Measurements from ENCODE around the gene NKX6-1.

Gene NKX6-1

DNA sequence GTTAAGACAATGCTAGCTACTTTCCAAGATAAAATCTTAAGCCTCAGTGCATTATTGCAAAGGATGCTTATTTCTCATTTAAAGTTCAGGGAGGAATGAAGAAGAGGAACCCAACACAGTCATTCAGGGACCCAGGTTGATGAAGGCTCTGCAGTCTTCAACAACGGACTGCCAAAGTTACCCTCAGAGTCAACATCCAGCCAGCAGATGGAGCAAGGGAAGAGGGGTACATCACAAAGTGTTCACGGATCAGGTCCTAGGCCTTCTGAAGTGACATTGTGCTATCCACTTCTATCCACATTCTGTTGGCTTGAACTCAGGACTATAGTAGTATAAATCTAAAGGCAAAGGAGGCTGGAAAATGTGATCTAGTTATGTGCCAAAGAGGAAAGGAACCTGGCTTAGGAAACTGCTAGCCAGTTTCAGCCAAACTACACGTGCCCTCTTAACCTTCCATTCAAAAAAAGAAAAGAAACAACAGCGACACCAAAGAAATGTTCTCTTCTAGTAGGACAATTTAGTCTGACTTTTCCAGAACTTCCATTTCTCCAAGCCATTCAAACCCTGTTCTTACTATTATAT is 28.8 kb downstream of the NKX6-1 start:
- no peak for ATAC-seq
- no peaks in the 10 kb centered on the region for H3K9me3 Mint-ChIP-seq
- H3K27me3 Mint-ChIP-seq = peaks cover 32% of the 10 kb centered on the region
- no peaks in the 10 kb centered on the region for H3K4me1 Mint-ChIP-seq
- H3K27ac Mint-ChIP-seq = no peak overlapping the region
- no peak overlapping the region for H3K4me3 Mint-ChIP-seq
- DNase-seq = no peak

DNA sequence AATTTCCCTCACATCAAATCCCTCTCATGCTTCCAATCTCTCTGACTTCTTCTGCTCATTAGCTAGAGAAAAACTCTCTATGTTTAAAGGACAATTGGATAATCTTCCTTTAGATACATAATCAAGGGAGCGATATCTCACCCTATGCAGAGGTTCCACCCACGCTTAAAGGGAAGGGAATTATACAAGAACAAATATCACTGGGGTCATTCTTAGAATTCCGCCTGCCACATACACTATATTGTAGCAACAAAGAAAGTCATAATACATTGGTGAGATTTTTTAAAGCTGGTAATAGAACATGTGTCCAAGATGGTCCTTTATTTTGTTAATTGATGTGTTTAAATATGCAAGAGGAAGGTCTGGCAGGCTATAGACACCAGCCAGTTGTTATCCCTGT is 31.5 kb downstream of the NKX6-1 start:
- H3K27me3 Mint-ChIP-seq = peaks cover 14% of the 10 kb centered on the region
- ATAC-seq = no peak
- no peak for DNase-seq
- H3K4me3 Mint-ChIP-seq = no peak overlapping the region
- H3K27ac Mint-ChIP-seq = no peak overlapping the region
- peaks cover 0 to 6% of the 10 kb centered on the region in 2 donors for H3K9me3 Mint-ChIP-seq
- no peaks in the 10 kb centered on the region for H3K4me1 Mint-ChIP-seq

DNA sequence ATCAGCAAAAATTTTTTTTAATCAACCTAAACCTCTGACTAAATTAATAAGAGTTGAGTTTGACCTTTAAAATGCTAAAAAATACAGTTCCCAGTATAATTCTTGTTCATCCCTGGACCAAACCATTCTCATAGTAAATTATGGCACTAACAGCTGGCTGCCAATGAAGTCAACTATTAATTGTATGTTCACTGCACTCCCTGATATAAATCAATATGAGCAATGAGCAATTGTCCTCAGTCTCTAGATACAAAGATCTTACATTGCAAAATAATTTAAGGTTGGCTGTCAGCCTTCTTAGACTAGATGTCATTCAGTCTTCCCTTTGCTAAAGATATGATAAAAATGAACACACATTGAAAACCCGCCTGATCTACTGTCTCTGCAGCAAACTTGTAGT is 39.3 kb downstream of the NKX6-1 start:
- Mint-ChIP-seq H3K4me1 (no peaks in the 10 kb centered on the region), H3K27me3 (peaks cover 23% of the 10 kb centered on the region), H3K4me3 (no peak overlapping the region), H3K27ac (no peak overlapping the region), H3K9me3 (peaks cover 0 to 7% of the 10 kb centered on the region in 2 donors)
- no peak for DNase-seq
- ATAC-seq = no peak

DNA sequence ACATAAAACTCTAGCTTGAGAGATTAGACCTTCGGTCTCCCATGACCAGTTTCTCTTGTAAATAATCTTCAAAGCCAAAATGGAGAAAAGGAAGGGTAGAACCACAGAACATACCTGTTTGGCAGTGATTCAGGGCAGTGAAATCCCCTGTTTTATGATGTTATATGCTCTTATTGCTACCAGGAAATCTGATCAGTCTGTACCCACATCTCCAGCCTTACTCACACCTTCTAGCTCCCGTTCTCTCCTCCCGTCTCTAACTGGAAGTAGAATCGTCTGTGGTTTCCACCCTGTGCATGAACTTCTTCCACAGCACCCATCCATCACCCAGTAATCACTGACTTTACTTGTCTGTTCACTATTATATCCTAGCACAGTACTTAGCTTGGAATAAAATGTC is 42.9 kb downstream of the NKX6-1 start:
- Mint-ChIP-seq H3K4me1 (no peaks in the 10 kb centered on the region), H3K27ac (no peak overlapping the region), H3K4me3 (no peak overlapping the region), H3K27me3 (peaks cover 32% of the 10 kb centered on the region), H3K9me3 (no peaks in the 10 kb centered on the region)
- DNase-seq = no peak
- no peak for ATAC-seq

DNA sequence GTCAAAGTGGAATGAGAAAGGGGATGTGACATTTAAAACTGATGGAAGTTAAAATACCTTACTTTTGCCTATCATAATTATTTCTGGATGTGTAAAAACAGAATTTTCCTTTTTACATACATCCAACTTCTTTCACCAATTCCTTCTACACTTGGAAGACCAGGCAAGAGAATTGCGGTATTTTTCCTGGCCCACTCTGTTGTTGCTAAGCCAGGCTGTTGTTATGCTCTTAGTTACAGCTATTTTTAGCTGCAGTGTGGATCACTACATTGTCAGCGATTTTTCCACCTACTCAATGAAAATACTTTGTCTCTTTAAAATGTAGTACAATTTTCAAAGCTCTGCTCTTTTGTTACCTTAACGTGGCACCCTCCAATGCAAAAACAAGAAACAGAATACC is 43.4 kb downstream of the NKX6-1 start:
- H3K27me3 Mint-ChIP-seq = peaks cover 32% of the 10 kb centered on the region
- DNase-seq (no peak), ATAC-seq (no peak)
- no peak overlapping the region for H3K27ac Mint-ChIP-seq
- no peaks in the 10 kb centered on the region for H3K9me3 Mint-ChIP-seq
- H3K4me1 Mint-ChIP-seq = no peaks in the 10 kb centered on the region
- H3K4me3 Mint-ChIP-seq = no peak overlapping the region

DNA sequence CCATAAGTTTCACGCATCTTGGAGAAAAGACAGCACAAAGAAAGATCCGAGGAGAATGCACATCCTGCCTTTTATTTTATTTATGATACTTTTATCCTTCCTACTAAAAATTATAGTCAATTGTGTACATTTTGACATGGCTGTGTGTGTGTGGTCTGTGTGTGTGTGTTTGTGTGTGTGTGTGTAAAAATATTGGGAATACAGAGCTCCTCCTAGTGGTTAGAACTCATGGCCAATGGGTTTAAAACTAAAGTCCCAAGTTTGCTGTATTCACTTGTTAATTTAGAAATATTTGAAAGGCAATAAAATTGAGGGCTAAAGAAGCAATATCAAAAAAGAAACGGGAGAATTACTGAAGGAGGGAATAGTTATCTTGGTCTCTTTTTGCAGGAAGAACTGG is 47.5 kb downstream of the NKX6-1 start:
- H3K9me3 Mint-ChIP-seq = no peaks in the 10 kb centered on the region
- peaks cover 24% of the 10 kb centered on the region for H3K27me3 Mint-ChIP-seq
- no peak overlapping the region for H3K27ac Mint-ChIP-seq
- DNase-seq (no peak), ATAC-seq (no peak)
- no peak overlapping the region for H3K4me3 Mint-ChIP-seq
- H3K4me1 Mint-ChIP-seq = no peaks in the 10 kb centered on the region

DNA sequence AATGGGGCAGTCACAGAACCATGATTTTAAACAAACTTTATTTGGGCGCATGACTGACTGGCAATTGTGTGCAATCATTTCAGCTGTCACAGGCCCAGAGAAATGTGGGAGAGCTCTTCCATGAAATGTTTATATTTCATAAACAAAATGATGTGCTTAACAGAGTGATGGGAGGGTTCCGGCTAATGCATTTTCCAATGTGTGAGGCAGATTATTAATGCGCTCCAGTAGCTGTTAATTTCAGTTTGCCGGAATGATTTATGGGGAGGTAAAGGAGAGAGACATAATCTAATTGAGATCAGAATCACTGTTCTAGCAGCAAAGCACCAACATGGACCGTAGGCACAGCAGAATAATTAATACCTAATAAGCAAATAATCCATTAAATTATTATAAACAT is 55.6 kb downstream of the NKX6-1 start:
- peaks cover 7% of the 10 kb centered on the region for H3K27me3 Mint-ChIP-seq
- no peak for DNase-seq
- no peaks in the 10 kb centered on the region for H3K4me1 Mint-ChIP-seq
- no peak overlapping the region for H3K4me3 Mint-ChIP-seq
- no peak for ATAC-seq
- no peak overlapping the region for H3K27ac Mint-ChIP-seq
- H3K9me3 Mint-ChIP-seq = no peaks in the 10 kb centered on the region

DNA sequence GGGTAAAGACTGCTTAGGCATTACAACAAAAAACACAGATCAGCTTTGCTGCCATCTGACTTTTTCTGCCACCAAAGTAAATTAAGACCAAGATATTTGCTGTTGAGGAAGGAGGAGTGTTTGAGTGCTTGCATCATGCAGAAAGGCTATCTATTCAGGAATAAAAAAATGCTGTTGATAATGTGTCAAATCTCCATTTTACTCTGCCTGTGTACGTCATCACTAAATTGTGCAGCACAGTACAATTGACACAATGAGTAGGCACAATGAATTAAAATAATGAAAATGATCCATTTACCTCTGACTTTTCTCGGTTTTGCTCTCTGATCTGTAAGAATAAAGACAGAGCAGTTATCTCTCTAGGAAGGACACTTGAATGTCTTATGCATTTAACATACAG is 56.3 kb downstream of the NKX6-1 start:
- peaks cover 7% of the 10 kb centered on the region for H3K27me3 Mint-ChIP-seq
- H3K4me3 Mint-ChIP-seq = no peak overlapping the region
- no peak overlapping the region for H3K27ac Mint-ChIP-seq
- ATAC-seq = no peak
- no peaks in the 10 kb centered on the region for H3K9me3 Mint-ChIP-seq
- no peaks in the 10 kb centered on the region for H3K4me1 Mint-ChIP-seq
- no peak for DNase-seq
